HEK293 (cell line): ENCODE results near the gene PASK.

ENCODE experiments used
- CTCF ChIA-PET: fragments of 350-600 bp; formaldehyde crosslinking; extraction: SDS; loops from one replicate; lab custom pipeline; 2021; ENCODE audit warnings: antibody characterized with exemption; lab: Yijun Ruan, JAX
- POLR2A ChIA-PET: fragments of 300-600 bp; formaldehyde crosslinking; extraction: SDS; loops from one replicate; lab custom pipeline; 2020; ENCODE audit warnings: antibody characterized with exemption, inconsistent platforms; lab: Yijun Ruan, JAX
- H3K27ac ChIP-seq: fragments of 200-500 bp; sonication (Bioruptor generic); 2 replicates; pipeline ENCODE4 v1.5.1; 2014; ENCODE audit warnings: low read depth, low read length, control low read depth, inconsistent platforms; ENCODE audit errors: extremely low read depth
- H3K36me3 ChIP-seq, 2 experiments: fragments of 200-500 bp in 1 of 2; sonication (Bioruptor generic) in 1 of 2; 1 replicate in 1 of 2; 2 replicates in 1 of 2; pipeline ENCODE4 v1.5.1; 2014 to 2017; ENCODE audit warnings: inconsistent platforms in 2 of 2, low read length in 2 of 2; ENCODE audit not compliant: control insufficient read depth in 2 of 2, insufficient read depth in 1 of 2
- H3K4me1 ChIP-seq: fragments of 200-500 bp; sonication (Bioruptor generic); 2 replicates; pipeline ENCODE4 v1.5.1; 2014; ENCODE audit warnings: mild to moderate bottlenecking, low read length, inconsistent platforms; ENCODE audit not compliant: control insufficient read depth, insufficient read depth
- H3K4me3 ChIP-seq: 2 replicates; pipeline ENCODE4 v1.5.1; 2011; ENCODE audit warnings: low read depth, mild to moderate bottlenecking, control low read depth, low read length, moderate library complexity
- H3K9me3 ChIP-seq: fragments of 200-500 bp; sonication (Bioruptor generic); 2 replicates; pipeline ENCODE4 v1.5.1; 2014; ENCODE audit warnings: low read depth, low read length, inconsistent platforms; ENCODE audit not compliant: control insufficient read depth, insufficient read depth
- MYNN ChIP-seq: fragments of 450-650 bp; formaldehyde crosslinking; IDR thresholded peaks from 2 replicates; pipeline ENCODE4 v1.5.1; 2016; ENCODE audit warnings: missing biosample characterization, missing genetic modification characterization, borderline replicate concordance
- ZFHX2 ChIP-seq: fragments of 450-650 bp; formaldehyde crosslinking; conservative IDR thresholded peaks from 2 replicates; pipeline ENCODE4 v1.5.1; 2016; ENCODE audit warnings: missing biosample characterization, missing genetic modification characterization
- ZFP41 ChIP-seq: fragments of 450-650 bp; formaldehyde crosslinking; IDR thresholded peaks from 2 replicates; pipeline ENCODE4 v1.5.1; 2016; ENCODE audit warnings: missing biosample characterization, missing genetic modification characterization, borderline replicate concordance
- ZNF133 ChIP-seq: fragments of 450-650 bp; formaldehyde crosslinking; IDR thresholded peaks from 2 replicates; pipeline ENCODE4 v1.5.1; 2016; ENCODE audit warnings: missing biosample characterization, missing genetic modification characterization
- ZNF23 ChIP-seq: fragments of 450-650 bp; formaldehyde crosslinking; IDR thresholded peaks from 2 replicates; pipeline ENCODE4 v1.5.1; 2016; ENCODE audit warnings: missing biosample characterization, missing genetic modification characterization, borderline replicate concordance
- ZNF423 ChIP-seq: fragments of 450-650 bp; formaldehyde crosslinking; IDR thresholded peaks from 2 replicates; pipeline ENCODE4 v1.5.1; 2016; ENCODE audit warnings: missing biosample characterization, missing genetic modification characterization
- ZNF510 ChIP-seq: fragments of 450-650 bp; formaldehyde crosslinking; IDR thresholded peaks from 2 replicates; pipeline ENCODE4 v1.5.1; 2018; ENCODE audit warnings: mild to moderate bottlenecking, missing genetic modification characterization, missing biosample characterization; ENCODE audit not compliant: insufficient replicate concordance
- ZNF530 ChIP-seq: fragments of 450-650 bp; formaldehyde crosslinking; IDR thresholded peaks from 2 replicates; pipeline ENCODE4 v1.5.1; 2016; ENCODE audit warnings: low read depth, missing biosample characterization, missing genetic modification characterization
- ZNF544 ChIP-seq: fragments of 450-650 bp; formaldehyde crosslinking; IDR thresholded peaks from 2 replicates; pipeline ENCODE4 v1.5.0; 2017; ENCODE audit warnings: missing biosample characterization, missing genetic modification characterization
- ZNF558 ChIP-seq: fragments of 450-650 bp; formaldehyde crosslinking; IDR thresholded peaks from 2 replicates; pipeline ENCODE4 v1.5.1; 2016; ENCODE audit warnings: missing biosample characterization, missing genetic modification characterization
- ZNF585B ChIP-seq: fragments of 450-650 bp; formaldehyde crosslinking; IDR thresholded peaks from 2 replicates; pipeline ENCODE4 v1.5.1; 2016; ENCODE audit warnings: missing biosample characterization, missing genetic modification characterization
- ZNF621 ChIP-seq: fragments of 450-650 bp; formaldehyde crosslinking; IDR thresholded peaks from 2 replicates; pipeline ENCODE4 v1.5.1; 2017; ENCODE audit warnings: missing biosample characterization, missing genetic modification characterization
- TF ChIP-seq, protein P1 (sequence below): fragments of 450-650 bp; formaldehyde crosslinking; IDR thresholded peaks from 2 replicates; pipeline ENCODE4 v1.5.1; 2016; ENCODE audit warnings: missing biosample characterization, missing genetic modification characterization
- TF ChIP-seq, protein P2 (sequence below): fragments of 450-650 bp; formaldehyde crosslinking; optimal IDR thresholded peaks from 2 replicates; pipeline ENCODE3; 2016; ENCODE audit warnings: missing biosample characterization, mild to moderate bottlenecking, missing genetic modification characterization
- TF ChIP-seq, protein P3 (sequence below): sonication (generic); formaldehyde crosslinking; IDR thresholded peaks from 2 replicates; pipeline ENCODE4 v1.8.1; 2022; ENCODE audit warnings: mild to moderate bottlenecking, moderate library complexity, missing genetic modification reagents
- TF ChIP-seq, protein P4 (sequence below): fragments of 450-650 bp; formaldehyde crosslinking; IDR thresholded peaks from 2 replicates; pipeline ENCODE4; 2016; ENCODE audit warnings: missing biosample characterization, missing genetic modification characterization
- TF ChIP-seq, protein P5 (sequence below): fragments of 450-650 bp; formaldehyde crosslinking; IDR thresholded peaks from 2 replicates; pipeline ENCODE4 v1.5.1; 2016; ENCODE audit warnings: missing biosample characterization, missing genetic modification characterization

The PASK gene

DNA sequence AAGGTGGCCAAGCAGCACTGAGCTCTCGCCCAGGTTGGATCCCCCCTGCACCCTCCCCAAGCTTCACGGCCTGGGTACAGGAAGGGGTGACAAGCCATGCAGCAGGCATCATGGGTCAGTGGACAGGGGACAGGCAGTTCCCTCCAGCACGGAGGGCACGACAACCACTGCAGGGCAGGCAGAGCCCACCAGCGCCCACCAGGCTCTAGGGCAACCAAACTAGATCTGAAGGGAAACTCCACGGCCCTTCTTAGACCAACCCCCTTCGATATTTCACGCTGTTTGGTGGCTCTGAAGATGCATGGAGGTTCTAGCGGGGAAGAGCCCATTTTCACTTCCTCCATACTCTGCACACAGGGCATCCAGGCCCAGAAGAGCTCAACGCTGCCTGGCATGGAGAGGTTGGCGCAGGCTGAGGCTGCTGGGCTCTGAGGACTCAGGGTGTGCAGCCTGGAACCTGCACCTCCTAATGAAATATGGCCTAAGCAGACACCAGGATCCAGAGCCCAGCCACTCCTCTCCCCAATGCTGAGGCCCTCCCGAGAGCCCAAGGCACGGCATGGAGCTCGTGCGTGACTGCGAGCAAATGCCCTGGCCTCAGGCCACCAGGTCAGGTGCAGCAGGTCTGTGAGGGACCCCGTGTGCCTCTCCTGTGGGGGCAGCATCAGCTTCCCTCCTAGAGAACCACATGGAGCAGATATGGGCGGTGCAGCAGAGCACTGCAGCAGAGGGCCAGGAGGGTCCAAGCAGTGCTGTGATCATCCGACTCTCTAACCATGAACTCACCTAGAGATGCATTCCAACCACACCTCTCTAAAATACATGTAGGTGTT is 38.4 kb downstream of the PASK start:
- Histone ChIP-seq H3K9me3 (no peaks in the 10 kb centered on the region), H3K4me3 (no peak overlapping the region), H3K4me1 (no peaks in the 10 kb centered on the region), H3K27ac (no peak overlapping the region), H3K36me3 (peaks cover 5 to 73% of the 10 kb centered on the region in 2 experiments; a peak in 2 of 3 replicates)
- CTCF ChIA-PET: no interaction called here
- POLR2A ChIA-PET: interaction anchor here (1.3 kb wide), 1 partner anchor 38 kb away, joined by 3 read pairs; the partner anchor contains the start of gene PASK
- TF ChIP-seq, protein P1, sequence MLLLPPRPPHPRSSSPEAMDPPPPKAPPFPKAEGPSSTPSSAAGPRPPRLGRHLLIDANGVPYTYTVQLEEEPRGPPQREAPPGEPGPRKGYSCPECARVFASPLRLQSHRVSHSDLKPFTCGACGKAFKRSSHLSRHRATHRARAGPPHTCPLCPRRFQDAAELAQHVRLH: no peak

DNA sequence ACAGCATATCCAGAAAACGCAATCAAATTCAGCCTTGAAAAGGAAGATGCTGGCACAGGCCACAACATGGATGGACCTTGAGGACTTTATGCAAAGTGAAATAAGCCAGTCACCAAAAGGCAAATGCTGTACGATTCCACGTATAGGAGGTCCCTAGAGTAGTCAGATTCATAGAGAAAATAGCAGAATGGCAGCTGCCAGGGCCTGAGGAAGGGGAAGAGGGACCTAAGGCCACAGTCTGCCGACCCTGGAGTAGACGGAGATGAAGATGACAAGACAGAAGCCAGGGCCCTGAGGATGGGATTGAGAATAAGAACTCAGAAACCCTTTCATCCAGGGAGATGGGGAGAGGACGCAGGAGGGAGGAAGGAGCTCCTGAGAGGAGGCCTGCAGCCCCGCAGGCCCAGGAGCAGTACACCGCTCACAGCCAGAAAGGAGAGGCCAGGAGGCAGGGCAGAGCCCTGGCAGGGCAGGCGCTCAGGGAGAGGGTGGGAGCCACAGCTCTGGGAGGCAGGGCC is 39.1 kb downstream of the PASK start:
- Histone ChIP-seq H3K9me3 (no peaks in the 10 kb centered on the region), H3K4me1 (no peaks in the 10 kb centered on the region), H3K36me3 (peaks cover 5 to 66% of the 10 kb centered on the region in 2 experiments; a peak in 2 of 3 replicates), H3K4me3 (no peak overlapping the region), H3K27ac (no peak overlapping the region)
- ChIA-PET CTCF (no interaction called here), POLR2A (interaction anchor here (1.3 kb wide), 1 partner anchor 39 kb away, joined by 3 read pairs; the partner anchor contains the start of gene PASK)
- TF ChIP-seq ZNF530 (tag by site-specific recombination) (no peak), ZNF621 (tag by site-specific recombination) (no peak), ZNF133 (tag by site-specific recombination) (no peak), ZFP41 (tag by site-specific recombination) (no peak)

DNA sequence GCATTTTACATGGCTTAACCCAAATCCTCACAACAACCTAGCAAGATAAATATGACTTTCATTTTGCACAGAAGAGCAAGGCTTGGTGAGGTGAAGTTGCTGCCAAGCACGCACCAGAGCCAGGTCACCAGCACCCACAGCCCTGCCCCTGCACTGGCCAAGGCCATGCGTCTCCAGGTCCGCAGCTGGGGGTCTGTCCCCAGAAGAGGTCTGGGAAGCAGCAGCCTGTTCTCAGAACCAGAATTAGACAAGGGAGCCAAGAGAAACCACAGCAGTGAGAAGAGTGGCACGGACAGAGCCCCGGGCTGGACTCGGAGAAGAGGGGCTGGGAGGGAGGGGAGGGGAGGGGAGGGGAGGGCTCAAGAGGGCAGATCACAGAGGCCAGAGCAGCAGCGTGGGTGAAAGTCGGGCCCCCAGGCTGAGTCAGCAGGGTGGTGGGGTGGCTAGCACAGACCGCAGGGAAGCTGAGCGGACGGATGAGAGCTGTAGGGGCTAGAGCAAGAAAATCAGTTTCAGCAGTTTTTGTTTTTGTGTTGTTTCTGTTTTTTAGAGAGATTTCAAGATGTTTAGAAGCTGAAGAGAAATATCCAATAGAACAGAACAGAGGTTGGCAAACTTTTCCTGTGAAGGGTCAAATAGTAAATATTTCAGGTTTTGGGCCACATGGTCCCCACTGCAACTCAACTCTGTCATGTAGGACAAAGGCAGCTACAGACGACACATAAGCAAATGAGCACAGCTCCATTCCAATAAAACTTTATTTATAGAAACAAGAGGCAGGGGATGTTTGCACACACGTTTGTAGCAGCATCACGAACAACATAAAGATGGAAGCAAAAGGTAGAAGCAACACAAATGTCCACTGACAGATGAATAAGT is 39.8 kb downstream of the PASK start:
- H3K4me1 ChIP-seq: no peaks in the 10 kb centered on the region
- H3K36me3 ChIP-seq: peaks cover 5 to 59% of the 10 kb centered on the region in 2 experiments; a peak in 2 of 3 replicates
- ChIA-PET CTCF (interaction anchor here (0.8 kb wide), 1 partner anchor 195 kb away, joined by 5 read pairs; no protein-coding TSS in a partner anchor), POLR2A (interaction anchor here (1.3 kb wide), 1 partner anchor 40 kb away, joined by 3 read pairs; the partner anchor contains the start of gene PASK)
- H3K9me3 ChIP-seq: no peaks in the 10 kb centered on the region
- H3K4me3 ChIP-seq: no peak overlapping the region
- no peak overlapping the region for H3K27ac ChIP-seq
- no peak for TF ChIP-seq ZNF423 (tag by site-specific recombination)
- TF ChIP-seq, protein P2, sequence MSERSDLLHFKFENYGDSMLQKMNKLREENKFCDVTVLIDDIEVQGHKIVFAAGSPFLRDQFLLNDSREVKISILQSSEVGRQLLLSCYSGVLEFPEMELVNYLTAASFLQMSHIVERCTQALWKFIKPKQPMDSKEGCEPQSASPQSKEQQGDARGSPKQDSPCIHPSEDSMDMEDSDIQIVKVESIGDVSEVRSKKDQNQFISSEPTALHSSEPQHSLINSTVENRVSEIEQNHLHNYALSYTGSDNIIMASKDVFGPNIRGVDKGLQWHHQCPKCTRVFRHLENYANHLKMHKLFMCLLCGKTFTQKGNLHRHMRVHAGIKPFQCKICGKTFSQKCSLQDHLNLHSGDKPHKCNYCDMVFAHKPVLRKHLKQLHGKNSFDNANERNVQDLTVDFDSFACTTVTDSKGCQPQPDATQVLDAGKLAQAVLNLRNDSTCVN (tag by site-specific recombination): no peak
- no peak for TF ChIP-seq ZFHX2 (tag by site-specific recombination)
- no peak for TF ChIP-seq ZNF558 (tag by site-specific recombination)
- TF ChIP-seq, protein P3, sequence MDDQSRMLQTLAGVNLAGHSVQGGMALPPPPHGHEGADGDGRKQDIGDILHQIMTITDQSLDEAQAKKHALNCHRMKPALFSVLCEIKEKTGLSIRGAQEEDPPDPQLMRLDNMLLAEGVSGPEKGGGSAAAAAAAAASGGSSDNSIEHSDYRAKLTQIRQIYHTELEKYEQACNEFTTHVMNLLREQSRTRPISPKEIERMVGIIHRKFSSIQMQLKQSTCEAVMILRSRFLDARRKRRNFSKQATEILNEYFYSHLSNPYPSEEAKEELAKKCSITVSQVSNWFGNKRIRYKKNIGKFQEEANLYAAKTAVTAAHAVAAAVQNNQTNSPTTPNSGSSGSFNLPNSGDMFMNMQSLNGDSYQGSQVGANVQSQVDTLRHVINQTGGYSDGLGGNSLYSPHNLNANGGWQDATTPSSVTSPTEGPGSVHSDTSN (CRISPR knock-in tag): no peak
- TF ChIP-seq ZNF585B (tag by site-specific recombination): no peak
- no peak for TF ChIP-seq ZNF23 (tag by site-specific recombination)
- no peak for TF ChIP-seq MYNN (tag by site-specific recombination)
- TF ChIP-seq ZNF510 (tag by site-specific recombination): no peak
- no peak for TF ChIP-seq ZNF544
- TF ChIP-seq, protein P4, sequence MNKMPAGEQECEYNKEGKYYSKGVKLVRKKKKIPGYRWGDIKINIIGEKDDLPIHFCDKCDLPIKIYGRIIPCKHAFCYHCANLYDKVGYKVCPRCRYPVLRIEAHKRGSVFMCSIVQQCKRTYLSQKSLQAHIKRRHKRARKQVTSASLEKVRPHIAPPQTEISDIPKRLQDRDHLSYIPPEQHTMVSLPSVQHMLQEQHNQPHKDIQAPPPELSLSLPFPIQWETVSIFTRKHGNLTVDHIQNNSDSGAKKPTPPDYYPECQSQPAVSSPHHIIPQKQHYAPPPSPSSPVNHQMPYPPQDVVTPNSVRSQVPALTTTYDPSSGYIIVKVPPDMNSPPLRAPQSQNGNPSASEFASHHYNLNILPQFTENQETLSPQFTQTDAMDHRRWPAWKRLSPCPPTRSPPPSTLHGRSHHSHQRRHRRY (tag by site-specific recombination): no peak
- TF ChIP-seq, protein P5, sequence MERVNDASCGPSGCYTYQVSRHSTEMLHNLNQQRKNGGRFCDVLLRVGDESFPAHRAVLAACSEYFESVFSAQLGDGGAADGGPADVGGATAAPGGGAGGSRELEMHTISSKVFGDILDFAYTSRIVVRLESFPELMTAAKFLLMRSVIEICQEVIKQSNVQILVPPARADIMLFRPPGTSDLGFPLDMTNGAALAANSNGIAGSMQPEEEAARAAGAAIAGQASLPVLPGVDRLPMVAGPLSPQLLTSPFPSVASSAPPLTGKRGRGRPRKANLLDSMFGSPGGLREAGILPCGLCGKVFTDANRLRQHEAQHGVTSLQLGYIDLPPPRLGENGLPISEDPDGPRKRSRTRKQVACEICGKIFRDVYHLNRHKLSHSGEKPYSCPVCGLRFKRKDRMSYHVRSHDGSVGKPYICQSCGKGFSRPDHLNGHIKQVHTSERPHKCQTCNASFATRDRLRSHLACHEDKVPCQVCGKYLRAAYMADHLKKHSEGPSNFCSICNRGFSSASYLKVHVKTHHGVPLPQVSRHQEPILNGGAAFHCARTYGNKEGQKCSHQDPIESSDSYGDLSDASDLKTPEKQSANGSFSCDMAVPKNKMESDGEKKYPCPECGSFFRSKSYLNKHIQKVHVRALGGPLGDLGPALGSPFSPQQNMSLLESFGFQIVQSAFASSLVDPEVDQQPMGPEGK (tag by site-specific recombination): no peak
